Peyer's patch (tissue), 4 donors: ENCODE results near the gene MMP17. TPM values are rescaled to one million over a fixed set of nuclear protein-coding genes. Genes with fewer than 3 reads are reported as not detected.

Experiments
- DNase-seq, 3 donors: peaks; one replicate each; pipeline ENCODE4 v3.0.0-alpha.2; 2017 to 2019
- H3K27ac ChIP-seq, 4 donors: fragments of 200-600 bp; sonication (generic); one replicate each; pipeline ENCODE4 v1.5.1; 2016 to 2019
- H3K27me3 ChIP-seq, 2 donors: fragments of 200-600 bp; sonication (generic); one replicate each; pipeline ENCODE4 v1.5.1; 2019
- H3K36me3 ChIP-seq, 3 donors: fragments of 200-600 bp; sonication (generic); one replicate each; pipeline ENCODE4 v1.5.1; 2016 to 2019
- H3K4me1 ChIP-seq, 4 donors: fragments of 200-600 bp; sonication (generic); one replicate each; pipeline ENCODE4 v1.5.1; 2016 to 2019
- H3K4me3 ChIP-seq, 4 donors: fragments of 200-600 bp; sonication (generic); 1 replicate in 3 of 4; 2 replicates in 1 of 4; pipeline ENCODE4 v1.5.1; 2016 to 2019; ENCODE audit warnings: mild to moderate bottlenecking in 1 of 4
- H3K9me3 ChIP-seq, 4 donors: fragments of 200-600 bp; sonication (generic); one replicate each; pipeline ENCODE4 v1.5.1; 2016 to 2019; ENCODE audit warnings: mild to moderate bottlenecking in 1 of 4
- CTCF ChIP-seq, 6 experiments: fragments of 450-650 bp in 4 of 6; fragments of 200-600 bp in 2 of 6; sonication (generic) in 1 of 6; IDR thresholded peaks; one replicate each; pipeline ENCODE4 v1.5.1; 2017 to 2019; ENCODE audit warnings: antibody characterized with exemption in 6 of 6, mild to moderate bottlenecking in 3 of 6, moderate library complexity in 1 of 6
- POLR2A ChIP-seq, 2 donors: fragments of 450-650 bp; IDR thresholded peaks; one replicate each; pipeline ENCODE4 v1.5.1; 2017; ENCODE audit warnings: antibody characterized with exemption in 2 of 2, mild to moderate bottlenecking in 2 of 2, moderate library complexity in 2 of 2
- total RNA-seq, 4 donors: library from RNA; depleted of rRNA; stranded (reverse); fragments of >200 nt; gene quantifications; one replicate each; pipeline ENCODE4 v1.1.0, GENCODE V29; 2016

The MMP17 gene
- total RNA-seq, 4 donors from 2014 or later = 4.0 to 32.2 (median 5.3) TPM; not detected in 1

- H3K4me1 ChIP-seq = peaks cover 0 to 17% (median 10%) of the 10 kb centered on the region in 4 donors
- no peak overlapping the region for H3K27ac ChIP-seq
- no peak for DNase-seq
- peaks cover 0 to 16% of the 10 kb centered on the region in 2 donors for H3K27me3 ChIP-seq
- H3K9me3 ChIP-seq = no peaks in the 10 kb centered on the region
- TF ChIP-seq POLR2A (IDR thresholded peaks at IDR 0.05) (no peak), CTCF (IDR thresholded peaks at IDR 0.05) (no peak)
- H3K4me3 ChIP-seq = no peak overlapping the region
- H3K36me3 ChIP-seq = no peaks in the 10 kb centered on the region
Measured at GRCh38 chr12:131824450-131824849, 3.7 kb upstream of the MMP17 start.

GRCh38 chr12:131825146-131825892 is 2.9 kb upstream of the MMP17 start:
- DNase-seq = no peak
- no peaks in the 10 kb centered on the region for H3K9me3 ChIP-seq
- H3K4me1 ChIP-seq = peaks cover 0 to 26% (median 17%) of the 10 kb centered on the region in 4 donors
- H3K27ac ChIP-seq = no peak overlapping the region
- H3K4me3 ChIP-seq = no peak overlapping the region
- peaks cover 0 to 16% of the 10 kb centered on the region in 2 donors for H3K27me3 ChIP-seq
- TF ChIP-seq POLR2A (IDR thresholded peaks at IDR 0.05) (no peak), CTCF (IDR thresholded peaks at IDR 0.05) (no peak)
- H3K36me3 ChIP-seq = no peaks in the 10 kb centered on the region

- Histone ChIP-seq H3K27ac (no peak overlapping the region), H3K27me3 (peaks cover 0 to 16% of the 10 kb centered on the region in 2 donors), H3K4me1 (peaks cover 0 to 36% (median 22%) of the 10 kb centered on the region in 4 donors), H3K36me3 (no peaks in the 10 kb centered on the region), H3K4me3 (no peak overlapping the region), H3K9me3 (no peaks in the 10 kb centered on the region)
- TF ChIP-seq POLR2A (IDR thresholded peaks at IDR 0.05) = no peak
- TF ChIP-seq CTCF (IDR thresholded peaks at IDR 0.05) = no peak
- DNase-seq = no peak
Measured at GRCh38 chr12:131826097-131826928, 1.9 kb upstream of the MMP17 start.

GRCh38 chr12:131828671-131829355 is 620 bp downstream of the MMP17 start:
- no peak for DNase-seq
- Histone ChIP-seq H3K9me3 (no peaks in the 10 kb centered on the region), H3K27ac (peak overlapping the region in 2 of 4 donors; percentile 44 to 65), H3K4me3 (peak overlapping the region; percentile 19 to 59 (median 52)), H3K4me1 (peaks cover 0 to 48% (median 22%) of the 10 kb centered on the region in 4 donors), H3K27me3 (peaks cover 0 to 16% of the 10 kb centered on the region in 2 donors), H3K36me3 (no peaks in the 10 kb centered on the region)
- TF ChIP-seq POLR2A (IDR thresholded peaks at IDR 0.05) (no peak), CTCF (IDR thresholded peaks at IDR 0.05) (no peak)

- Histone ChIP-seq H3K4me1 (peaks cover 0 to 48% (median 22%) of the 10 kb centered on the region in 4 donors), H3K27ac (peak overlapping the region in 2 of 4 donors; percentile 44 to 65)
- DNase-seq = no peak
Measured at GRCh38 chr12:131829356-131829747, 1.2 kb downstream of the MMP17 start.

More at GRCh38 chr12:131829356-131829747, 1.2 kb downstream of the MMP17 start:
- H3K27me3 ChIP-seq = peaks cover 0 to 20% of the 10 kb centered on the region in 2 donors
- no peak for TF ChIP-seq CTCF (IDR thresholded peaks at IDR 0.05)
- no peak for TF ChIP-seq POLR2A (IDR thresholded peaks at IDR 0.05)
- peak overlapping the region; percentile 19 to 59 (median 52) for H3K4me3 ChIP-seq
- H3K36me3 ChIP-seq = no peaks in the 10 kb centered on the region
- H3K9me3 ChIP-seq = no peaks in the 10 kb centered on the region
